GF-D8 (cell line): ENCODE results near the gene UBLCP1.

Experiments used
- DNase-seq: peaks from one replicate; lab custom pipeline; 2025; lab: John Stamatoyannopoulos, UW

Gene UBLCP1

DNA sequence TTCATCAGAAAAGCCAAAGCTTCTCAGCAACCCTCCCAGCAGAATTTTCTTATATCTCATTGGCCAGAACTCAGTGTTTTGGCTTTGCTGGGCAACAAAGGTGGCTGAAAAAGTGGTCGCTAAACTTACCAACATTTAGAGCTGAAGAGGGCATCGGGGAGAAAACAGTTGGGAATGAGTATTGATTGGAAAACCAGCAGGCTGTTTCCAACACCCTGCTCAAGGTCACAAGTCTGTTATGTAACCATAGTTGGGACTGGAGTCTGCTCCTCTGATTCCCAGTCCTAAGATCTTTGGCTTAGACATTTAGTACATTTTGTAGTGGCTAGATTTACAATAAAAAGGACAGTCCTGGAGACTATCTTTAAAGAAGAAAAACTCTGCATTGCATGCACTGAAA is 50.1 kb downstream of the UBLCP1 start:
- DNase-seq: no peak

DNA sequence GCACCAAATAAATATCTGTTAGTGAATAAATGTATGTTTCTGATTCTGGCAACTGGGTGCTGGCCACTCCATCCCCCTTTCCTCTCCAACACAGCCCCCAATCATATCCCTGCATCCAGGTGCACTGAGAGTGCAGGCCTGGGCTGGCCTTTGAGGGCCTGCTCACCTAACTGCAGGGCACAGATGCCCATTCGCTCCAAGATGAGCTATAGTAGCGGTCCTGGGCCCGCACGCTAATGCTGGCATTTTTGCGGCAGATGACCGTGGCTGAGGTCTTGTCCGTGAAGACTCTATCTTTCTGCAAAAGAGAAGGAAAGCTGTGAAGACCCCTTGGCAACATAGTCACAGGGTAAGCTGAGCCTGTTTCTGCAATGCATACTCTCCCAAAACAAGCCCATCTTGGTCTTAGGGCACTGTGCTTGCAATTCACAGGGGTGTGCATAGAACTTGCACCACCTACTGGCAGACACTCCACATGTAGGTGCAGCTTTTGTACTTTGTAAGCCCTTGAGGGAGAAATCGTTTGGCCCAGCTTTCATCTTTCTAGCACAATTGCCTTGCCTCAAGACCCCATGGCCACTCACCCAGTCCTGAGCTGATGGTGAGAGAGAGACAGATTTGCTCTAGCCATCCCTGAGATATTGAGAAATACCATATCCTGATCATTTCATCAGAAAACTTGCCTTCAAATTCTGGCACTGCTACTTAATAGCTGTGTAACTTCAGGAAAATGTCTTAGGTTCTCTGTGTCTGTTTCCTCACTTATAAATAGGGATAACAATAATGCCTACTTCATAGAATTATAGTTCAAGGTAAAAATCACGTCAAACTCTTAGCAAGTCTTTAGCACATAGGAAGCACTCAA is 53.7 kb downstream of the UBLCP1 start:
- DNase-seq: no peak

DNA sequence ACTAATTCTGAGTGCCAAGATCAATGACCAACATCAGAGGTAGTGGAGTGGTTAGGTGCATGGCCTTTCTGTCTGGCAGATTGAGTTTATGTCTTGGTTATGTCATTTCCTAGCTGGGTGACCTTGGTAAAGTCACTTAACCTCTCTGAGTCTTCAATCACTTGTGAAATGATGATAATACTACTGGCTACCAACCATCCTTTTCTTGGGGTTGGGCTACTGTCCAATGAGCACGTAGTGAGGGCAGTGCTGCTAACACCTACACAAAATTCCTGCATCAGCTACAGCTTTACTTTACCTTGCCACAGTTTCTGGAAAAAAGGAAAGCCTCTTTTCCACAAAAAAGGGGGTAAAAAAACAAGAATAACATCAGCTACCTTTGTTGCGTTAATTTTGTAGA is 54.8 kb downstream of the UBLCP1 start:
- DNase-seq: no peak

DNA sequence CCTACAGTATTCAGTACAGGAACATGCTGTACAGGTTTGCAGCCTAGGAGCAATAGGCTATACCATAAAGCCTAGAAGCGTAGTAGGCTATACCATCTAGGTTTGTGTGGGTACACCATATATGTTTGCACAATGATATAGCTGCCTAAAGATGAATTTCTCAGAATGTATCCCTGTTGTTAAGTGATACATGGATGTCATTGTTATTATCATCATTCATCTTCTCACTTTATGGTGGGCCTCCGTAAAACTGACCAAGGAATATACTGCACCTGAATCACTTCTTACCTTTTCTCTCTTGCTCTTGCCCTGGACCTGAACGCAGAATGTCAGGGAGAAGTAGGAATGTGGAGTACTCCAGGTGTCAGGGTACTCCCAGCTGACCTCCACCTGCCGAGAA is 55.4 kb downstream of the UBLCP1 start:
- DNase-seq: no peak

DNA sequence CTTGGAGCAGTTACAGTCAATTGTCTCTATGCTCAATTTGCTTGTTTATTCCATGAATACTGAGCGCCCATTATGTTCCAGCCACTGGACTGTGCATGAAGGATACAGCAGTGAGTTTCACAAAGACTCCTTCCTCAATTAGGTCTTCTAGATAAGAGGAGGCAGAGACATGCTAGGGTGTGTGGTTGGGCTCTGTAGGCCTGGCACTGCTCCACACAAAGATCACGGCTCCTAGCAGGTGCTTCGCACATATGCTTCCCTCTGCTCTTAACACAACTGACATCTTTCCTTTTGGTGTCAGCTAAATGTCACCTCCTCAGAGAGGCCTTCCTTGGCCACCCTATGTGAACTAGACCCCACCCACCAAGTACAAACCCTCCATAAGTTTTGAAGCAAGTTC is 56.3 kb downstream of the UBLCP1 start:
- DNase-seq: no peak

DNA sequence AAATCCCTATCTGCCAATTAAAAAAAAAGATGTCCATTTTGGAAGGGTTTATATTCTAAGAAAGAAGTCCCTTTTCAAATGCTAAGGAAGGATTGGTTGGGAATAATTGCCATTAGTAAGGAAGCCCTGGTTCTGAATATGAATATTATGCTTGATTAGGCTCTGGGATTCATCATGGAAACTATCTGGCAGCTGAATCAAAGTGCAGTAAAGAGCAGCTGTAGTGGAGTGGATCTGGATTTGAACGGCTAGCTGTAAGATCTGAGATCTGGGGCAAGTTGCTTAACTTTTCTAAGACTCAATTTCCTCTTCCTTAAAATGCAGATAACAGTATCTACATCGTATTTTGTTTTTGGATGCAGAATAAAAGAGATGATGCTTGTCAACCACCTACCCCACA is 56.7 kb downstream of the UBLCP1 start:
- DNase-seq: no peak

DNA sequence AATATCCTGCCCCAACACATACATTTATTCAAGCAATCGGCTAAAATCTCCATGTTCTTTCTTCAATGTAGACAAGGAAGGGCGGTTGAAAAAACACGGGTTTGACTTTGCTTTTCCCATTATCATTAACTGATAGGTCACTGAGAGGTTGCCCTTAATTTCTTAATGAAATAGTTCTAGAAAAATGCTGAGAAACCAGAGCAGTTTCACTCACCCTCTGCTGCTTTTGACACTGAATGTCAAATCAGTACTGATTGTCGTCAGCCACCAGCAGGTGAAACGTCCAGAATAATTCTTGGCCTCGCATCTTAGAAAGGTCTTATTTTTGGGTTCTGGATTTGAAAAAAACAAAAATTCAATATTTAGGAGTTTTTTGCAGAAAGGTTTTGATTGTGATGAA is 59.1 kb downstream of the UBLCP1 start:
- DNase-seq: no peak

DNA sequence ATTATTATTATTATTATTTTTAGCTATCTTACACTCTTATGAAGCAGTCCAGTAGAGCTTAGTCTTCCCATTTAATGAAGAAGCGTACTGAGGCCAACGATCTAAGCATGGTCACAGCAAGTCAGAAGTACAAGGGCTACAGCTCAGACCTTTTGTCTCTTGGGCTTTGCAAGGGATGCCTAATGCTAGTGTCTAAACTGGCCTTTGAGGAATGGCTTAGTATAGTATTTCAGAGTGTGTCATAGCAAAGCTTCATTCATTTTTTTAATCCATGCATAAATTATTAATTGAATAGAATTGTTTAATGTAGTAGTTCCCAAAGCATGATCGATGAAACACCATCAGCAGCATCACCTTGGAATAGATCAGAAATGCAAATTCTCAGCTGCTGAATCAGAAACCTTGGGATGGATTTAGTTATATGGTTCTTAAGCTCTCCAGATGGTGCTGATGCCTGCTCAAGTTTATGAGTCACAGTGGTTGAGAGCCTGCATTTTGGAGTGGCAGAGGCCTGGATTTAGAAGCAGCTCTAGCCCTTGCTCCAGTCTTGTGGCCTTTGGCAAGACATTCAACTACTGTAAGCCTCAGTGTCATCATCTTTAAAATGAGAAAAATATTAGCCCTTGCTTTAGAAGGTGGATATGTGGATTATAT is 61.1 kb downstream of the UBLCP1 start:
- DNase-seq: no peak

DNA sequence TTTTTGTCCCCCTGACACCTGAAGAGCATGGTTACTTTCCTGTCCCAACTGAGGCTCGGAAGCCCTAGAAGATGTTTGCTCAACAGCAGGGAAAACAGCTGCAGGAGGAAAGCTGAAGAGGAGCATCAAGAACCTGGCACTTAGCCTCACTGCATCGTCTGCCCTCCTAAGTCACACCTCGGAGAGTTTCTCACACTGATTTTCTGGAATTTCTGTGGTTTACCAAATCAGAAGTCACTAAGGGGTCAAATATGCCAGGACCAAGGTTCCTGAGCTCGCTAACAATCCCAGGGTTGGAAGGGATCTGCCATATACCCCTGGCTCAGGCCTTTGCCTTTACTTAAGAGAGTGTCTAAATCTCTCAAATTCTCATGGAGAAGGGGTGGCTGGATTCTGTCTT is 61.9 kb downstream of the UBLCP1 start:
- no peak for DNase-seq

DNA sequence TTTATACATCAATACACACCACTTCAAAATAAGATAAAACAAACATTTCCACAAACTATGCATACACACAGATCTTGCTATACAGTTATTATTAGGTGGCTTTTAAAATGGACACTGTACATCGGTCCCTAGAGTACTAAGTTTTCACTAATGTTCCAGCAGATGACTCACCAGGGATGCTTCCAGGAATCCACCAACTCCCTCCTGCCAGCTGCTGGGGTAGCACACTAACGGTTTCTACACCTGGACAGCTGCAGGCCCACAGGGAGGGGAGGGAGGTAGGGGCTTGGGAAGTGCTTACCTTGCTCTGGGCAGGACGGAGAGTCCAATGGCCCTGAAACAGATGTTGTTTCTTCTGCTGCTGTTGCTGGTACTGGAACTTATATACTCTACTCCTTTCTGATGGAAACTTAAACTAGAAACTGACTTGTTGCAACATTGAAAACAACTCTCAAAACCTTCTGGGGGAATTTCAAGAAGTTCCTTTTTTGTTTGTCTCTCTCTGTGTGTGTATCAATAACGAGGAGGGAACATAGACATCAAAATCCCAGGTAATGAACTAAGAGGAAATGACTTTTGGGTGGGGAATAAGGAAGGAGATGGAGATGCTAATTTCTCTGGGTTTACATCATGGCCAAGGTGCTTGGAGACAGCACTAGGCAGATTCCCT is 67.2 kb downstream of the UBLCP1 start, which contains the start of gene IL12B:
TSS of gene IL12B (minus strand) at position 357 of the 670 bp plus-strand sequence. CDS start 3,705 bp downstream, outside the sequence.
- no peak for DNase-seq

DNA sequence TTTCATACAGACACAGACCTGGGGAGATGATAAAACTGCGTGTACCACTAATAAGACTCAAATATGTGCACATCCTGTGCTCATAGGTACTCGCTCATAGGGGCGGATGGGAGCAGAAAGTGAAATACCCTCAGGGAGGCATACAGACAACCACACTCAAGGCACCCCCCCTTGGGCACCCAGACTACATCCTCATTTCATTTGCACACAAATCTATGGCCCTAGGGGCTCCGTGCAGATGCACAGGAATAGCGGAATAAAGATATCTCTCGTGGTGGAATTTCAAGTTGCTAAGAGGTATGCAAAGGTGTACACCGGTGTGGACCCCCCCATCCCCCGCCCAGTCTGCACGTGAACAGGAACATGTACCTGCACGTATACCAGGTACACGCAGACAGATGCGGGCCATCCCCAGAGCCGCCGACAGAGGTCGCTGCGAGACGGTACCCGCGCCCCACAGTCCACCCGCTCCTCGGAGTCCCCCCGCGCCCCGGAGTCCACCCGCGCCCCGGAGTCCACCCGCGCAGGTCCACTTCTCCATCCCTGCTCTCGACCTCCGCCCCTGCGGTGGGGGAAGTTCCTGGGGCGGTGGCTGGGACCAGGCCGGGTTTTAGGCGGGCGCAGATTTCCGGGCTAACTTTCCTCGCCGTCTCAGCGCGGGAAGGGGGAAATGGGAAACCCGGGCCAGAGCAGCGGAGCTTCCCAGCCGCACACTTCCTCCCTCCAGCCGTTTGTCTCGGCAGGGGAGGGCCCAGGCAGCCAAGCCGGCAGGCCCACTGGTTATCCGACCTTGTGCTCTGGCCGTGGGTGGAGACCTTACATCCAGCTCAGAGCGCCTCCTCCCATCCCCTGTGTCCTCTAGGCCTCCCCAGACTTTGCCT is 68.2 kb downstream of the UBLCP1 start:
- DNase-seq: no peak

DNA sequence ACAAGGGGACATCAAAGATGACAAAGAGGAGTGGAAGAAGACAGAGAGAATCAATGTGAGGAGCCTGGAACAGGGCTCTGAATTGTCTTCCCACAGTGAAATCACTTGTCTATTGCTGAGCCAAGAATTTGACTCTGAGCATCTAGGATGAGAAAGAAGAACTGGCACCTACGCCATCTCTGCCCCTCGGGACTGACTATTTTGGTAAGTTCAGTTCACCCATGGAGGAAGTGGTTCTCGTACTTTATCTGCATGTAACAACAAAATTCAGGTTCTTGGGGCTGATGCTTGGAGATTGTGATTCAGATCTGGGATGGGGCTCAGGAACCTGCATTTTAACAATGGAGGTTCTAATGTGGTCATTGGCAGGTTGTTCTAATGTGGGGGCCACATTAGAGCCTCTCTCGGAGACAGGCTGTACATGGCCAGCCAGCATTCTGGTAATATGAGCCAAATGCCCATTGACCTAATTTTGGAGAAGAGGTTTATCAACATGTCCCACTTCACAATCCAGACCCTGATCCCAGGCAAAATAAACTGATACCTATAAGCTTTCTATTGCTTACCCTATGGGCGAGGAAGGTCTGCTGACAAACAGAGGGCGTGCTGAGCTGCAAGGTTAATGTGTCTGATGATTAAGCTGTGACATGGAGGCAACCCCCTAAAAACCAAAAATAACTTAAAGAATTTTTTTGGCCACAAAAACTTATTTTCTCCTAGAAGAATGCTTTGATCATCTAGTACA is 69.9 kb downstream of the UBLCP1 start:
- no peak for DNase-seq

DNA sequence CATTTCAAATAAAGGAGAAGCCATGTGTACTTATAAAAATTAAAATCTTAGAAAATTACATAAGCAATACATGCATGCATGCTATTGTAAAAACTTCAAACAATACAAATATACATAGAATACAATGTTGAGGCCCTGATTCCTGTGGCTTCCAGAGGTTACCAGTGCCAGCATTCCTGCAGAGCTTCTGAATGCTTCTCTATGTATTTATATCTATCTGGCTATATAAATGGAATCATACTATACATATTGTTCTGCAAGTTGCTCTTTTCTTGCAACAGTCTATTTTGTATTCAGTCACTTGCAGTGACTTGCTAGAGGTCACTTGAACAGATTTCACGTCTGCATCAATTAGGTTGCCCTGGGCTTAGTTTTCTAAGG is 70.4 kb downstream of the UBLCP1 start:
- no peak for DNase-seq
